Transverse colon (tissue), 4 donors: Measurements from ENCODE around the gene STK31.

Experiments
- CTCF ChIP-seq, 5 experiments: fragments of 200-600 bp in 3 of 5; fragments of 450-650 bp in 2 of 5; sonication (generic) in 3 of 5; IDR thresholded peaks; 1 replicate in 2 of 5; 2 replicates in 3 of 5; pipeline ENCODE4 v1.5.1; 2016 to 2017; ENCODE audit warnings: antibody characterized with exemption in 5 of 5, inconsistent platforms in 3 of 5, mild to moderate bottlenecking in 2 of 5, moderate library complexity in 1 of 5
- EP300 ChIP-seq: sonication (generic); formaldehyde crosslinking; IDR thresholded peaks from one replicate; pipeline ENCODE4 v1.6.1; 2017; ENCODE audit warnings: antibody characterized with exemption, low read depth
- POLR2A ChIP-seq: fragments of 450-650 bp; IDR thresholded peaks from one replicate; pipeline ENCODE4 v1.6.1; 2016; ENCODE audit warnings: antibody characterized with exemption, mild to moderate bottlenecking, moderate library complexity
- POLR2AphosphoS5 ChIP-seq, 3 donors: sonication (generic); formaldehyde crosslinking; IDR thresholded peaks; one replicate each; pipeline ENCODE4 v1.6.1; 2016; ENCODE audit warnings: antibody characterized with exemption in 3 of 3

DNA sequence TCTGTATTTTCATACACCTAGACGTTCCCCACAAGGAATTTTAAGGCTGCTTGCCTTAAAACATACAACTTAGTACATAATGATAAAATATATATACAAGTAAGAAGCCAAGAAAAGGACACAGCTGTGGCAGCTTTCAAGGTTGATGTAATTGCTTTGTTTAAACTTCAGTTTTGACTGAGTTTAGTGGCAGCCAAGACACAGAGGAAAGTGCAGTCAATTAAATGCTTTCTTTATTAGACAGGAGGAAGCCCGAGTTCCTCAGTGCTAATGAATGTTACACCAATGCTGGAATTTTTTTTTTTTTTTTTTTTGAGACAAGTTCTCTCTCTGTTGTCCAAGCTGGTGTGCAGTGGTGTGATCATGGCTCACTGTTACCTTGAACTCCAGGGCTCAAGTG, 11.2 kb upstream of the STK31 start:
- no peak for TF ChIP-seq CTCF (IDR thresholded peaks at IDR 0.05)
- TF ChIP-seq EP300 = no peak
- no peak for TF ChIP-seq POLR2A
- TF ChIP-seq POLR2AphosphoS5 (IDR thresholded peaks at IDR 0.05) = no peak
